Measurements from ENCODE around the gene CBLB.

DNA sequence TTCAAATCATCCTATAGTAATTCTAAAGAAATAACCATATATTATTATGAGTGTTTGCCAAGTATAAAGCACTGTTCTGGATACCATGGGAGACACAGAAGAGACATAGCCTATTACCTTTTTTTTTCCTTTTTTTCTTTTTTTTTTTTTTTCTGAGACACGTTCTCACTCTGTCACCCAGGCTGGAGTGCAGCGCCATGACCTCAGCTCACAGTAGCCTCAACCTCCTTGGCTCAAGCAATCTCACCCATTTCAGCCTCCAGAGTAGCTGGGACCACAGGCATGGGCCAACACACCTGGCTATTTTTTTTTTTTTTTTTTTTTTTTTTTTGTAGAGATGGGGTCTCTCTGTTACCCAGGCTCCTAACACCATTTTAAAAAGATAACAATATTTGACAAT, 30.9 kb downstream of the CBLB start:
- TF ChIP-seq POLR2A (IDR thresholded peaks at IDR 0.05): no peak
- TF ChIP-seq, protein P1, sequence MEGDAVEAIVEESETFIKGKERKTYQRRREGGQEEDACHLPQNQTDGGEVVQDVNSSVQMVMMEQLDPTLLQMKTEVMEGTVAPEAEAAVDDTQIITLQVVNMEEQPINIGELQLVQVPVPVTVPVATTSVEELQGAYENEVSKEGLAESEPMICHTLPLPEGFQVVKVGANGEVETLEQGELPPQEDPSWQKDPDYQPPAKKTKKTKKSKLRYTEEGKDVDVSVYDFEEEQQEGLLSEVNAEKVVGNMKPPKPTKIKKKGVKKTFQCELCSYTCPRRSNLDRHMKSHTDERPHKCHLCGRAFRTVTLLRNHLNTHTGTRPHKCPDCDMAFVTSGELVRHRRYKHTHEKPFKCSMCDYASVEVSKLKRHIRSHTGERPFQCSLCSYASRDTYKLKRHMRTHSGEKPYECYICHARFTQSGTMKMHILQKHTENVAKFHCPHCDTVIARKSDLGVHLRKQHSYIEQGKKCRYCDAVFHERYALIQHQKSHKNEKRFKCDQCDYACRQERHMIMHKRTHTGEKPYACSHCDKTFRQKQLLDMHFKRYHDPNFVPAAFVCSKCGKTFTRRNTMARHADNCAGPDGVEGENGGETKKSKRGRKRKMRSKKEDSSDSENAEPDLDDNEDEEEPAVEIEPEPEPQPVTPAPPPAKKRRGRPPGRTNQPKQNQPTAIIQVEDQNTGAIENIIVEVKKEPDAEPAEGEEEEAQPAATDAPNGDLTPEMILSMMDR (IDR thresholded peaks at IDR 0.05): no peak

Data from ovary (tissue), 3 donors.